GM19395 (cell line): ENCODE data around the gene NKX2-1.

Source experiments
- ATAC-seq: cut with Tn5 transposase; IDR thresholded peaks from one replicate; pipeline ENCODE4 v1.9.1; 2021; ENCODE audit warnings: mild to moderate bottlenecking, moderate library complexity; ENCODE audit not compliant: unreplicated experiment

NKX2-1 gene

GRCh38 chr14:36518031-36518585, 1.9 kb downstream of the NKX2-1 start:
- no peak for ATAC-seq

- ATAC-seq = no peak
These were observed 2.6 kb downstream of the NKX2-1 start for GRCh38 chr14:36517242-36518030.

- ATAC-seq = no peak
These were observed 3.3 kb downstream of the NKX2-1 start for GRCh38 chr14:36516719-36517241.

GRCh38 chr14:36515896-36516718, 3.9 kb downstream of the NKX2-1 start:
- no peak for ATAC-seq

- no peak for ATAC-seq
These were observed 4.9 kb downstream of the NKX2-1 start for GRCh38 chr14:36515105-36515593.

- no peak for ATAC-seq
These were observed 5.5 kb downstream of the NKX2-1 start for GRCh38 chr14:36514278-36515104.

- ATAC-seq = no peak
These were observed 6.4 kb downstream of the NKX2-1 start for GRCh38 chr14:36513451-36514277.

- no peak for ATAC-seq
These were observed 7.0 kb downstream of the NKX2-1 start for GRCh38 chr14:36513012-36513420.

GRCh38 chr14:36512585-36513003, 7.4 kb downstream of the NKX2-1 start:
- ATAC-seq = no peak

- no peak for ATAC-seq
These were observed 7.9 kb downstream of the NKX2-1 start for GRCh38 chr14:36511981-36512584.

- no peak for ATAC-seq
These were observed 9.2 kb downstream of the NKX2-1 start for GRCh38 chr14:36510874-36511273.

GRCh38 chr14:36510078-36510799, 9.8 kb downstream of the NKX2-1 start:
- no peak for ATAC-seq

- no peak for ATAC-seq
These were observed 10.7 kb downstream of the NKX2-1 start for GRCh38 chr14:36509069-36509917.

GRCh38 chr14:36508418-36509068, 11.5 kb downstream of the NKX2-1 start:
- no peak for ATAC-seq

- ATAC-seq = no peak
These were observed 12.1 kb downstream of the NKX2-1 start for GRCh38 chr14:36507847-36508417.

GRCh38 chr14:36506732-36507614, 13.1 kb downstream of the NKX2-1 start:
- ATAC-seq = no peak
